Muscle of back (tissue), 11 donors: ENCODE results near the gene COL5A3. TPM values are rescaled to one million over a fixed set of nuclear protein-coding genes. Genes with fewer than 3 reads are reported as not detected.

Experiments
- DNase-seq, 3 donors: peaks; one replicate each; pipeline versions ENCODE4 v3.0.0 to v3.0.0-alpha.2; 2013
- polyA plus RNA-seq, 10 donors: library from polyadenylated mRNA; unstranded; fragments of 120-200 nt; gene quantifications; one replicate each; pipeline ENCODE4 v1.2.1, GENCODE V29; 2013; ENCODE audit not compliant: insufficient read length in 10 of 10

COL5A3 gene
- polyA plus RNA-seq, 10 donors, result 55.3 to 119 (median 78.8) TPM

GRCh38 chr19:10013316-10013715, 3.0 kb upstream of the COL5A3 start, which contains the start of gene RDH8:
Gene RDH8, plus strand, starts transcription at chr19:10013483. Its CDS starts 15 bp downstream, at chr19:10013498.
- DNase-seq, result no peak

GRCh38 chr19:10011974-10012373, 1.7 kb upstream of the COL5A3 start:
- DNase-seq, result peak in 1 of 3 donors; percentile 27

- DNase-seq, result no peak
Measured at GRCh38 chr19:10010939-10011338, 635 bp upstream of the COL5A3 start.

GRCh38 chr19:10009714-10010224, 535 bp downstream of the COL5A3 start:
- peak in 1 of 3 donors; percentile 66 for DNase-seq

- peak in 1 of 3 donors; percentile 40 for DNase-seq
Measured at GRCh38 chr19:10008184-10008765, 2.0 kb downstream of the COL5A3 start.

GRCh38 chr19:10007371-10008183, 2.7 kb downstream of the COL5A3 start:
- peak; percentile 63 to 88 (median 74) for DNase-seq

- DNase-seq, result no peak
Measured at GRCh38 chr19:10006752-10007323, 3.5 kb downstream of the COL5A3 start.

- peak; percentile 80 to 93 (median 84) for DNase-seq
Measured at GRCh38 chr19:10006335-10006708, 4.0 kb downstream of the COL5A3 start.

- DNase-seq, result no peak
Measured at GRCh38 chr19:10005632-10006334, 4.5 kb downstream of the COL5A3 start.

GRCh38 chr19:10004617-10005016, 5.7 kb downstream of the COL5A3 start:
- no peak for DNase-seq

- DNase-seq, result no peak
Measured at GRCh38 chr19:10003271-10003670, 7.0 kb downstream of the COL5A3 start.

GRCh38 chr19:10001899-10002298, 8.4 kb downstream of the COL5A3 start:
- no peak for DNase-seq

- peak; percentile 58 to 85 (median 77) for DNase-seq
Measured at GRCh38 chr19:10000171-10000826, 10.0 kb downstream of the COL5A3 start.

- no peak for DNase-seq
Measured at GRCh38 chr19:9996541-9996940, 13.8 kb downstream of the COL5A3 start.

GRCh38 chr19:9995999-9996398, 14.3 kb downstream of the COL5A3 start:
- no peak for DNase-seq

- no peak for DNase-seq
Measured at GRCh38 chr19:9995084-9995483, 15.2 kb downstream of the COL5A3 start.

- DNase-seq, result no peak
Measured at GRCh38 chr19:9991425-9992191, 18.7 kb downstream of the COL5A3 start.

GRCh38 chr19:9989504-9989903, 20.8 kb downstream of the COL5A3 start:
- no peak for DNase-seq

GRCh38 chr19:9986787-9987281, 23.5 kb downstream of the COL5A3 start:
- DNase-seq, result peak; percentile 54 to 91 (median 87)
